Retinal pigment epithelial cell (primary cell): ENCODE data around the gene FABP2.
"Not testable (repeated sequence)": the region's sequence is repeated elsewhere in the genome, so short reads cannot be mapped to it uniquely, and the experiment has no call there.

Experiments used
- DNase-seq: peaks from one replicate; pipeline ENCODE4 v3.0.0-alpha.2; 2010; ENCODE audit warnings: low read depth
- H3K4me3 ChIP-seq: 2 replicates; pipeline ENCODE4 v1.5.1; 2011; ENCODE audit warnings: mild to moderate bottlenecking, low read length, control low read depth, moderate library complexity
- TF ChIP-seq, protein P1 (sequence below): conservative IDR thresholded peaks from 2 replicates; pipeline ENCODE4 v1.5.1; 2011; ENCODE audit warnings: low read depth, low read length, control low read depth, inconsistent platforms

Gene FABP2

DNA sequence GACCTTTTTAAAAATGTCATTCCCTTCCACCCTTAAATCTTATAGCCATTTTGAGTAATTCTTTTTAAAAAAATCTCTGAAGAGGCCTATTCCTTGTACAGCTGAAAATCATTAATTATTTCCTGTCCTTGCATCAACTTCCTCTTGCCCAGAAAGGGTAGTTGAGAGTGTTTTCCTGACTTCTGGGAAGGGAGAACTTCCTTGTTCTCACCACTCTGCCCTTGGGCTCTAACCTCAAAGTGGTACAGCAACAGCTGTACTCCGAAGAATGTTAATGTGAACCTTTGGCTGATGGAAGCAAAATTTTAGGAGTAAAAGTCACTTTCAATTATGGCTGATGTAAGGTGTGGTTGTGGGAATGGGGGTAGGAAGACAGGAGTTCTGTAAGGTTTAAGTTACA, 15.1 kb upstream of the FABP2 start:
- TF ChIP-seq, protein P1, sequence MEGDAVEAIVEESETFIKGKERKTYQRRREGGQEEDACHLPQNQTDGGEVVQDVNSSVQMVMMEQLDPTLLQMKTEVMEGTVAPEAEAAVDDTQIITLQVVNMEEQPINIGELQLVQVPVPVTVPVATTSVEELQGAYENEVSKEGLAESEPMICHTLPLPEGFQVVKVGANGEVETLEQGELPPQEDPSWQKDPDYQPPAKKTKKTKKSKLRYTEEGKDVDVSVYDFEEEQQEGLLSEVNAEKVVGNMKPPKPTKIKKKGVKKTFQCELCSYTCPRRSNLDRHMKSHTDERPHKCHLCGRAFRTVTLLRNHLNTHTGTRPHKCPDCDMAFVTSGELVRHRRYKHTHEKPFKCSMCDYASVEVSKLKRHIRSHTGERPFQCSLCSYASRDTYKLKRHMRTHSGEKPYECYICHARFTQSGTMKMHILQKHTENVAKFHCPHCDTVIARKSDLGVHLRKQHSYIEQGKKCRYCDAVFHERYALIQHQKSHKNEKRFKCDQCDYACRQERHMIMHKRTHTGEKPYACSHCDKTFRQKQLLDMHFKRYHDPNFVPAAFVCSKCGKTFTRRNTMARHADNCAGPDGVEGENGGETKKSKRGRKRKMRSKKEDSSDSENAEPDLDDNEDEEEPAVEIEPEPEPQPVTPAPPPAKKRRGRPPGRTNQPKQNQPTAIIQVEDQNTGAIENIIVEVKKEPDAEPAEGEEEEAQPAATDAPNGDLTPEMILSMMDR, result no peak
- no peak for DNase-seq
- H3K4me3 ChIP-seq, result no peak overlapping the region

- DNase-seq, H3K4me3 ChIP-seq: not testable (repeated sequence)
Measured at GRCh38 chr4:119336332-119336979, 14.5 kb upstream of the FABP2 start.

DNA sequence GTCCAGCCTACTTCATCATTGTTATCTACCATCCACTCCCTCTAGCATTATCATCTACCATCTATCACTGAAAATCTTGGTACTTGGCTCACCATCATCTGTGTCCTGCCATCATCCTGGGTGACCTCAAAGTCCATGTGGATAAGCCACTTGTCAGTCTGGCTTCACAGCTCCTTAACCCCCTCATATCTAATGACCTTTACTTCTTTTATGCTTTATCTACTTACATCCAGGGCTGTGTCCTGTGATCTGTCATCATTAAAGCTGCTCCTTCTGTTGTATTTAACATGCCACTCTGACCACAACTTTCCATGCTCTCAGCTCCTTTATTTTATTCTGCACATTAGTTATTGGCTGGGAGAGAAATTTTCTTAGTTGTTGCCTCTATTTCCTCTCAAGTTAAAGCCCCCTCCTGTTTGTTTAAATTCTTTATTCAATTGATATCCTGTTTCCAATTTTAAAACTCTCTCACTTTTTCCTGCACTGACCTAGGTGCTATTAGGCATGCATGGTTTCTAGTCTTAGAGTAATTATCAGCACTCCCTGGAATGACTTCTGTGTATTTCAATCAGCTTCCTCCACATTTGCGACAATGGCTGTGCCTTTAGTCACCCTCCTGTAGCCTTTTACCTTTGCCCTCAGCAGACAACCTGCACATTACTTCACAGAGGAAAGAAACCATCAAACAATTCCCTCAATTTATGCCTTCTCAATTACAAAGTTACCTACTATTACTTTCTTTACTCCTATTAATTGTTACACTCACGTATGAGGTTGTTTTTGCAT, 8.1 kb upstream of the FABP2 start:
- TF ChIP-seq, protein P1, result no peak
- H3K4me3 ChIP-seq, result no peak overlapping the region
- DNase-seq, result no peak

- TF ChIP-seq, protein P1, result no peak
- DNase-seq, result no peak
- no peak overlapping the region for H3K4me3 ChIP-seq
Measured at GRCh38 chr4:119328695-119329094, 6.8 kb upstream of the FABP2 start.

- TF ChIP-seq, protein P1, result no peak
- no peak for DNase-seq
- no peak overlapping the region for H3K4me3 ChIP-seq
Measured at GRCh38 chr4:119317990-119318389, 3.9 kb downstream of the FABP2 start.

- H3K4me3 ChIP-seq, result no peak overlapping the region
- DNase-seq, result no peak
- TF ChIP-seq, protein P1, result no peak
Measured at GRCh38 chr4:119315036-119315435, 6.9 kb downstream of the FABP2 start.

DNA sequence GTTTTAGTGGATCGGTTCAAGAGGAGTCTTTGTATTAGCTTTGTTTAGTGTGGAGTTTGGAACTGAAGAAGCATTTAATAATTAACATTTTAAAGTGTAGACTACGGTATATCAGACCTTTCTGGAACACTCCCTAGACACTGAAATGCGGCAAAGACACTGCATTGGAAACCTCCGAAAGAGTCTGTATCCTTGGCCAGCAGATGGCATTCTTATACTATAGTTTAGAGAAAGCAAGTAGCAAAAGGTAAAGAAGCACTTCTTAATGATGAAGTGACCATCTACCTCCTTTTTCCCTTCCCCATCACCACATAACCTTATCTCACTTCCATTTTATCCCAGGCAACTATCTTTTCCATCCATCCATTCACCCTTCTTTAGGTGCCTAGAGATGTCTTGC, 7.6 kb downstream of the FABP2 start:
- no peak overlapping the region for H3K4me3 ChIP-seq
- TF ChIP-seq, protein P1, result peak; percentile 57

More for the DNA sequence above, 7.6 kb downstream of the FABP2 start:
- no peak for DNase-seq
